ENCODE measurements around the gene CARM1. TPM values are rescaled to one million over a fixed set of nuclear protein-coding genes. Genes with fewer than 3 reads are reported as not detected.
"Not testable (repeated sequence)": the region's sequence is repeated elsewhere in the genome, so short reads cannot be mapped to it uniquely, and the experiment has no call there.

CARM1 gene
- total RNA-seq, 1 donor from 2014 or later = 78.0 TPM

GRCh38 chr19:10852098-10852800 lies 19.1 kb upstream of the CARM1 start:
- no peak for DNase-seq (ENCODE audit: low spot score in 2 of 2, unreplicated experiment in 2 of 2)
- no peak overlapping the region for H3K27ac Mint-ChIP-seq
- no peaks in the 10 kb centered on the region for H3K9me3 Mint-ChIP-seq
- no peaks in the 10 kb centered on the region for H3K36me3 Mint-ChIP-seq
- H3K27me3 Mint-ChIP-seq (ENCODE audit: low read depth) = peaks cover 1% of the 10 kb centered on the region
- H3K4me1 Mint-ChIP-seq = peaks cover 3% of the 10 kb centered on the region
- no peak overlapping the region for H3K4me3 Mint-ChIP-seq
- TF ChIP-seq, protein P1, sequence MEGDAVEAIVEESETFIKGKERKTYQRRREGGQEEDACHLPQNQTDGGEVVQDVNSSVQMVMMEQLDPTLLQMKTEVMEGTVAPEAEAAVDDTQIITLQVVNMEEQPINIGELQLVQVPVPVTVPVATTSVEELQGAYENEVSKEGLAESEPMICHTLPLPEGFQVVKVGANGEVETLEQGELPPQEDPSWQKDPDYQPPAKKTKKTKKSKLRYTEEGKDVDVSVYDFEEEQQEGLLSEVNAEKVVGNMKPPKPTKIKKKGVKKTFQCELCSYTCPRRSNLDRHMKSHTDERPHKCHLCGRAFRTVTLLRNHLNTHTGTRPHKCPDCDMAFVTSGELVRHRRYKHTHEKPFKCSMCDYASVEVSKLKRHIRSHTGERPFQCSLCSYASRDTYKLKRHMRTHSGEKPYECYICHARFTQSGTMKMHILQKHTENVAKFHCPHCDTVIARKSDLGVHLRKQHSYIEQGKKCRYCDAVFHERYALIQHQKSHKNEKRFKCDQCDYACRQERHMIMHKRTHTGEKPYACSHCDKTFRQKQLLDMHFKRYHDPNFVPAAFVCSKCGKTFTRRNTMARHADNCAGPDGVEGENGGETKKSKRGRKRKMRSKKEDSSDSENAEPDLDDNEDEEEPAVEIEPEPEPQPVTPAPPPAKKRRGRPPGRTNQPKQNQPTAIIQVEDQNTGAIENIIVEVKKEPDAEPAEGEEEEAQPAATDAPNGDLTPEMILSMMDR (IDR thresholded peaks at IDR 0.05; ENCODE audit: unreplicated experiment) = no peak

DNA sequence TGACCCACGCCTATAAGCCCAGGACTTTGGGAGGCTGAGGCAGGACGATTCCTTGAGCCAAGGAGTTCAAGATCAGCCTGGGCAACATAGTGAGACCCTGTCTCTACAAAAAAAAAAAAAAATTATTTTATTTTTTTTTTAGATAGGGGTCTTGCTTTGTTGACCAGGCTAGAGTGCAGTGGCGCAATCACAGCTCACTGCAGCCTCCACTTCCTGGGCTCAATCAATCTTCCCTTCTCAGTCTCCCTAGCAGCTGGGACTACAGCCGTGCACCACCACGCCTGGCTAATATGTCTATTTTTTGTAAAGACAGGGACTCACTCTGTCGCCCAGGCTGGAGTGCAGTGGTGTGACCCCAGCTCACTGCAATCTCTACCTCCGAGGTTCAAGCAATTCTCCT lies 18.4 kb upstream of the CARM1 start:
- Mint-ChIP-seq H3K4me1 (peaks cover 3% of the 10 kb centered on the region), H3K36me3 (no peaks in the 10 kb centered on the region), H3K27ac (no peak overlapping the region), H3K9me3 (no peaks in the 10 kb centered on the region), H3K27me3 (ENCODE audit: low read depth) (peaks cover 1% of the 10 kb centered on the region), H3K4me3 (no peak overlapping the region)
- TF ChIP-seq, protein P1 (IDR thresholded peaks at IDR 0.05; ENCODE audit: unreplicated experiment) = no peak
- no peak for DNase-seq (ENCODE audit: low spot score in 2 of 2, unreplicated experiment in 2 of 2)

- Mint-ChIP-seq H3K36me3 (no peaks in the 10 kb centered on the region), H3K27ac (no peak overlapping the region), H3K4me3 (no peak overlapping the region), H3K4me1 (no peaks in the 10 kb centered on the region), H3K27me3 (ENCODE audit: low read depth) (no peaks in the 10 kb centered on the region), H3K9me3 (no peaks in the 10 kb centered on the region)
- TF ChIP-seq, protein P1 (IDR thresholded peaks at IDR 0.05; ENCODE audit: unreplicated experiment) = no peak
- no peak for DNase-seq (ENCODE audit: low spot score in 2 of 2, unreplicated experiment in 2 of 2)
Measured at GRCh38 chr19:10854350-10855089, 16.8 kb upstream of the CARM1 start.

DNA sequence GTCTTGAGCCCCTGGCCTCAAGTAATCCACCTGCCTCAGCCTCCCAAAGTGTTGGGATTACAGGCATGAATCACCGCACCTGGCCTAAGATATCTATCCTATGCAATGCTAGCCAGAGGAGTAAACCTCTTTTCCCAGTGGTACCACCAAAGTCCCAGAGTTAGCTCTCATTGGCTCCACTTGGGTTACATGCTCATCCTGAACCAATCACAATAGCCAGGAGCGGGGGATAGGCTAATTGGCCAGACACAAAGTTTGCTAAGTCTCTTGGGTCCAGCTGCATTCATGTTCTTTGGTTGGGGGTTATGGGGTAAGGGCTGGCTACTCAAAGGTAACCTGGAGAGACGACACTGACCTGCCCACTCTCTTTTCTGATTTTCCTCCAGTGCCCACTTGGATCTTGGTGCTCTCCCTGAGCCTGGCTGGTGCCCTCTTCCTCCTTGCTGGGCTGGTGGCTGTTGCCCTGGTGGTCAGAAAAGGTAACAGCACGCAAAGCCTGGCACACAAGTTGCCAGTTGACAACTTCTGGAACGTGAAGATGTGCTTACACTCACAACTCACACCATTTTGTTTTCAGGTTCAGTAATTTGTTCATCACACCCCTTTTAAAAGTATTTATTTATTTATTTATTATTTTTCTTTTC lies 15.4 kb upstream of the CARM1 start:
- DNase-seq (ENCODE audit: low spot score in 2 of 2, unreplicated experiment in 2 of 2) = no peak
- no peak overlapping the region for H3K27ac Mint-ChIP-seq

DNA sequence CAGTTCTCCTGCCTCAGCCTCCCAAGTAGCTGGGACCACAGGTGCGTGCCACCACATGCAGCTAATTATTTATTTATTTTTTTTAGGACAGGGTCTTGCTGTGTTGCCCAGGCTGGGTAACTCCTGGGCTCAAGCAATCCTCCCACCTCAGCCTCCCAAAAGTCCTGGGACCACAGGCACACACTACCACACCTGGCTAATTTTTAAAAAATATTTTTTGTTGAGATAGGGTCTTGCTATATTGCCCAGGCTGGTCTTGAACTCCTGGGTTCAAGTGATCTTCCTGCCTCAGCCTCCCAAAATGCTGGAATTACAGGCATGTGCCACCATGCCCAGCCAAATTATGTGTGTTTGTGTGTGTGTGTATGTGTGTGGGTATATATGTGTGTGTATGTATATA lies 14.5 kb upstream of the CARM1 start:
- not testable (repeated sequence) for H3K36me3 Mint-ChIP-seq; H3K9me3 Mint-ChIP-seq; H3K27ac Mint-ChIP-seq; DNase-seq (ENCODE audit: low spot score in 2 of 2, unreplicated experiment in 2 of 2); H3K4me1 Mint-ChIP-seq; H3K27me3 Mint-ChIP-seq (ENCODE audit: low read depth); H3K4me3 Mint-ChIP-seq

More for the DNA sequence above, 15.4 kb upstream of the CARM1 start:
- H3K9me3 Mint-ChIP-seq = no peaks in the 10 kb centered on the region
- TF ChIP-seq, protein P1 (IDR thresholded peaks at IDR 0.05; ENCODE audit: unreplicated experiment) = peak; percentile 72
- no peaks in the 10 kb centered on the region for H3K27me3 Mint-ChIP-seq (ENCODE audit: low read depth)
- no peaks in the 10 kb centered on the region for H3K4me1 Mint-ChIP-seq
- no peak overlapping the region for H3K4me3 Mint-ChIP-seq
- H3K36me3 Mint-ChIP-seq = no peaks in the 10 kb centered on the region

Measured in mesothelial cell of epicardium (in vitro differentiated cells).